PFSK-1 (cell line): Measurements from ENCODE around the gene SPESP1.

Source experiments
- FOXP2 ChIP-seq: optimal IDR thresholded peaks from 2 replicates; pipeline ENCODE3; 2011; ENCODE audit warnings: borderline replicate concordance, control low read depth, inconsistent platforms; ENCODE audit not compliant: insufficient read depth; ENCODE audit errors: extremely low read length, extremely low read depth
- POLR2AphosphoS5 ChIP-seq: IDR thresholded peaks from 2 replicates; pipeline ENCODE4 v1.6.1; 2012; ENCODE audit warnings: low read depth, mild to moderate bottlenecking, control low read depth, low read length, moderate library complexity
- REST ChIP-seq, 2 experiments: IDR thresholded peaks; 2 replicates each; pipeline versions ENCODE4 v1.6.1 to v1.8.0; 2011 to 2012; ENCODE audit warnings: low read depth in 2 of 2, low read length in 2 of 2, control low read depth in 1 of 2, inconsistent platforms in 1 of 2, mild to moderate bottlenecking in 1 of 2, moderate library complexity in 1 of 2; ENCODE audit not compliant: insufficient read depth in 1 of 2
- SIN3A ChIP-seq: IDR thresholded peaks from 2 replicates; pipeline ENCODE4 v1.6.1; 2012; ENCODE audit warnings: mild to moderate bottlenecking, low read length, moderate library complexity, borderline replicate concordance; ENCODE audit not compliant: insufficient read depth
- TAF1 ChIP-seq: IDR thresholded peaks from 2 replicates; pipeline ENCODE4 v1.6.1; 2012; ENCODE audit warnings: low read length, control low read depth, borderline replicate concordance; ENCODE audit not compliant: insufficient read depth

Gene SPESP1

GRCh38 chr15:68933001-68933400, 2.7 kb downstream of the SPESP1 start:
- TF ChIP-seq TAF1 = no peak
- TF ChIP-seq REST (IDR thresholded peaks at IDR 0.05; ENCODE audit: insufficient read depth in 1 of 2, low read depth in 2 of 2, low read length in 2 of 2) = no peak
- no peak for TF ChIP-seq SIN3A
- TF ChIP-seq FOXP2 = no peak

GRCh38 chr15:68934341-68934740, 4.0 kb downstream of the SPESP1 start:
- TF ChIP-seq SIN3A (no peak), TAF1 (no peak), REST (IDR thresholded peaks at IDR 0.05; ENCODE audit: insufficient read depth in 1 of 2, low read depth in 2 of 2, low read length in 2 of 2) (no peak), FOXP2 (no peak), POLR2AphosphoS5 (no peak)

- TF ChIP-seq TAF1 = no peak
- TF ChIP-seq POLR2AphosphoS5 = no peak
- no peak for TF ChIP-seq REST (IDR thresholded peaks at IDR 0.05; ENCODE audit: insufficient read depth in 1 of 2, low read depth in 2 of 2, low read length in 2 of 2)
- no peak for TF ChIP-seq FOXP2
- TF ChIP-seq SIN3A = no peak
These were observed 5.1 kb downstream of the SPESP1 start for GRCh38 chr15:68935400-68935937.

- TF ChIP-seq POLR2AphosphoS5 (no peak), SIN3A (no peak), TAF1 (no peak), FOXP2 (no peak), REST (IDR thresholded peaks at IDR 0.05; ENCODE audit: insufficient read depth in 1 of 2, low read depth in 2 of 2, low read length in 2 of 2) (no peak)
These were observed 9.2 kb downstream of the SPESP1 start for GRCh38 chr15:68939501-68939900.

- TF ChIP-seq FOXP2 (no peak), POLR2AphosphoS5 (no peak), SIN3A (no peak), TAF1 (no peak), REST (IDR thresholded peaks at IDR 0.05; ENCODE audit: insufficient read depth in 1 of 2, low read depth in 2 of 2, low read length in 2 of 2) (no peak)
These were observed 21.5 kb downstream of the SPESP1 start for GRCh38 chr15:68951813-68952212.
